Hepatocyte (in vitro differentiated cells): ENCODE measurements around the gene ACHE.

Source experiments
- EZH2 ChIP-seq: fragments of 200-600 bp; sonication (generic); IDR thresholded peaks from 2 replicates; pipeline ENCODE4 v1.6.1; 2016; ENCODE audit warnings: antibody characterized with exemption, mild to moderate bottlenecking, borderline replicate concordance
- TF ChIP-seq, protein P1 (sequence below): fragments of 200-600 bp; sonication (generic); IDR thresholded peaks from 2 replicates; pipeline ENCODE4 v1.5.1; 2016; ENCODE audit warnings: antibody characterized with exemption, mild to moderate bottlenecking; ENCODE audit not compliant: poor library complexity

DNA sequence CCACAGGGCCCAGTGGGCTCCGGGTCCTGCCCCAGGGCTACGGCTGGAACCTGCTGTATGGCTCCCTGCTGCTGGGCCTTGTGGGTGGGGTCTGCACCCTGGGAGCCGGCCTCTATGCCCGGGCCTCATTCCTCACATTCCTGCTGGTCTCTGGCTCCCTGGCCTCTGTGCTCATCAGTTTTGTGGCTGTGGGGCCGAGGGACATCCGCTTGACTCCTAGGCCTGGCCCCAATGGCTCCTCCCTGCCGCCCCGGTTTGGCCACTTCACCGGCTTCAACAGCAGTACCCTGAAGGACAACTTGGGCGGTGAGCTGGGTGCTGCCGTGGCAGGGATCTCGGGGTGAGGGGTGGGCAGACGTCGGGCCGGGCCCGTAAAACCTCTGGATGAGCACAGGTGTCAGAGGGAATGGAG lies 38.8 kb downstream of the ACHE start:
- TF ChIP-seq, protein P1, sequence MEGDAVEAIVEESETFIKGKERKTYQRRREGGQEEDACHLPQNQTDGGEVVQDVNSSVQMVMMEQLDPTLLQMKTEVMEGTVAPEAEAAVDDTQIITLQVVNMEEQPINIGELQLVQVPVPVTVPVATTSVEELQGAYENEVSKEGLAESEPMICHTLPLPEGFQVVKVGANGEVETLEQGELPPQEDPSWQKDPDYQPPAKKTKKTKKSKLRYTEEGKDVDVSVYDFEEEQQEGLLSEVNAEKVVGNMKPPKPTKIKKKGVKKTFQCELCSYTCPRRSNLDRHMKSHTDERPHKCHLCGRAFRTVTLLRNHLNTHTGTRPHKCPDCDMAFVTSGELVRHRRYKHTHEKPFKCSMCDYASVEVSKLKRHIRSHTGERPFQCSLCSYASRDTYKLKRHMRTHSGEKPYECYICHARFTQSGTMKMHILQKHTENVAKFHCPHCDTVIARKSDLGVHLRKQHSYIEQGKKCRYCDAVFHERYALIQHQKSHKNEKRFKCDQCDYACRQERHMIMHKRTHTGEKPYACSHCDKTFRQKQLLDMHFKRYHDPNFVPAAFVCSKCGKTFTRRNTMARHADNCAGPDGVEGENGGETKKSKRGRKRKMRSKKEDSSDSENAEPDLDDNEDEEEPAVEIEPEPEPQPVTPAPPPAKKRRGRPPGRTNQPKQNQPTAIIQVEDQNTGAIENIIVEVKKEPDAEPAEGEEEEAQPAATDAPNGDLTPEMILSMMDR: no peak
- TF ChIP-seq EZH2: no peak
